RWPE1 (cell line): ENCODE measurements around the gene FAHD2A.
"Not testable (repeated sequence)": the region's sequence is repeated elsewhere in the genome, so short reads cannot be mapped to it uniquely, and the experiment has no call there.

Experiments used
- CTCF ChIA-PET: fragments of 350-600 bp; sonication (Branson Sonifier 250); formaldehyde crosslinking; extraction: SDS; loops from one replicate; lab custom pipeline; 2021; lab: Yijun Ruan, JAX
- POLR2A ChIA-PET: fragments of 400-600 bp; formaldehyde crosslinking; extraction: SDS; loops from one replicate; lab custom pipeline; 2020; ENCODE audit warnings: antibody characterized with exemption; ENCODE audit not compliant: low non-redundant PET; lab: Yijun Ruan, JAX
- DNase-seq: peaks from one replicate; pipeline ENCODE4 v3.0.0; 2012; ENCODE audit warnings: low spot score
- H3K27ac ChIP-seq: fragments of 450-650 bp; 2 replicates; pipeline ENCODE4 v1.5.1; 2017
- TF ChIP-seq, protein P1 (sequence below): fragments of 450-650 bp; conservative IDR thresholded peaks from 2 replicates; pipeline ENCODE4 v1.5.1; 2017; ENCODE audit warnings: low read depth, mild to moderate bottlenecking

FAHD2A gene

DNA sequence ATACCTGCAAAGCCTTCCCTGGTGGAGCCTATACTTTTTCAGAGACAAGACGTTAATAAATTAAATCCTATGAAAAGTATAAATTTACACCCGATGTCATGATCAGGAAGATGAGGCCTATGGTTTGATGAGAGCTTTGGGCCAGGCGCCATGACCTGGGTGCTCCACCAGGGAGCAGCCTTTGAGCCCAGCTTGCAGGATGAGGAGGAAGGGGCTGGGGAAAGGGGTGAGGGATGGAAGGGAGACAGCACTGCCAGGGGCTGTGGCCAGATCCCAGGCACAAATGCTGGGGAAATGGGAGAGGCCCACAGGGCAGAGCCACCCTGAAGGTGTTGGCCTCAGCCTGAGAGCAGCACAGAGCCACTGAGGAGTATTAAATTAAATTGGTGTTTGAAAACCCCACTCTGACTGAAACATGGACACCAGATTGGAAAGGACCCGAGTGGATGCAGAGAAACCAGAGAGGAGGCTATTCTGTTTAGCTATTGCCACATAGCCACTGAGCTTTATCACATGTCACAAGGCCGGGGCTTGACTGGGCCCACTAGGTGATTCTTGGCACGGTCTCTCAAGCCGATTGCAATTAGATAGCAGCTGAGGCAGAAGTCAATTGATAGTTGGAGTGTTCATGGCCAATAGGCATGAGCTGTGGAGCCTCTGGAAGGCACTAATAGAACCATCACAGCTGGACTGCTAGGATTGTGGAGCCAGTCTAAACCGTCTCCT, 9.6 kb upstream of the FAHD2A start:
- ChIA-PET CTCF (interaction anchor here (1.0 kb wide), 2 partner anchors 48 to 161 kb away, joined by 3 to 6 read pairs; no protein-coding TSS in a partner anchor), POLR2A (no interaction called here)
- H3K27ac ChIP-seq: no peak overlapping the region
- TF ChIP-seq, protein P1, sequence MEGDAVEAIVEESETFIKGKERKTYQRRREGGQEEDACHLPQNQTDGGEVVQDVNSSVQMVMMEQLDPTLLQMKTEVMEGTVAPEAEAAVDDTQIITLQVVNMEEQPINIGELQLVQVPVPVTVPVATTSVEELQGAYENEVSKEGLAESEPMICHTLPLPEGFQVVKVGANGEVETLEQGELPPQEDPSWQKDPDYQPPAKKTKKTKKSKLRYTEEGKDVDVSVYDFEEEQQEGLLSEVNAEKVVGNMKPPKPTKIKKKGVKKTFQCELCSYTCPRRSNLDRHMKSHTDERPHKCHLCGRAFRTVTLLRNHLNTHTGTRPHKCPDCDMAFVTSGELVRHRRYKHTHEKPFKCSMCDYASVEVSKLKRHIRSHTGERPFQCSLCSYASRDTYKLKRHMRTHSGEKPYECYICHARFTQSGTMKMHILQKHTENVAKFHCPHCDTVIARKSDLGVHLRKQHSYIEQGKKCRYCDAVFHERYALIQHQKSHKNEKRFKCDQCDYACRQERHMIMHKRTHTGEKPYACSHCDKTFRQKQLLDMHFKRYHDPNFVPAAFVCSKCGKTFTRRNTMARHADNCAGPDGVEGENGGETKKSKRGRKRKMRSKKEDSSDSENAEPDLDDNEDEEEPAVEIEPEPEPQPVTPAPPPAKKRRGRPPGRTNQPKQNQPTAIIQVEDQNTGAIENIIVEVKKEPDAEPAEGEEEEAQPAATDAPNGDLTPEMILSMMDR: no peak
- no peak for DNase-seq

DNA sequence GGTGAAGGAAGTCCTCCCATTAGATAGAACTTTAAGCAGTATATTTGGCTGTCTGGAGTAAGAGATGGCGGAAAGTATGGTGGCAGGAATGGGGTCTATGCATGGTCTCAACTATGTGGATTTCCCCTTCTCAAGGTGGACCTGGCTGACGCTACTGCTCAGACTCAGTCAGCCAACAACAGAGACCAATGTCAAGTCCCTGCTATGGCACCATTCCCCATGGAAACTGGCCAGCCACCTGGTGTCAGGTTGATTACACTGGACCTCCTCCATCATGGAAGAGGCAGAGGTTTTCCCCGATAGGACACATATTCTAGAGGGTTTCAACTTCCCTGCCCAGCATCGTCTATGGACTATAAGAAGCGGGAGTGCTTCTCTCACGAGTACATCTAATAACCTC, 8.6 kb upstream of the FAHD2A start:
- POLR2A ChIA-PET: no interaction called here
- DNase-seq: no peak
- TF ChIP-seq, protein P1: no peak
- no peak overlapping the region for H3K27ac ChIP-seq
- CTCF ChIA-PET: no interaction called here

DNA sequence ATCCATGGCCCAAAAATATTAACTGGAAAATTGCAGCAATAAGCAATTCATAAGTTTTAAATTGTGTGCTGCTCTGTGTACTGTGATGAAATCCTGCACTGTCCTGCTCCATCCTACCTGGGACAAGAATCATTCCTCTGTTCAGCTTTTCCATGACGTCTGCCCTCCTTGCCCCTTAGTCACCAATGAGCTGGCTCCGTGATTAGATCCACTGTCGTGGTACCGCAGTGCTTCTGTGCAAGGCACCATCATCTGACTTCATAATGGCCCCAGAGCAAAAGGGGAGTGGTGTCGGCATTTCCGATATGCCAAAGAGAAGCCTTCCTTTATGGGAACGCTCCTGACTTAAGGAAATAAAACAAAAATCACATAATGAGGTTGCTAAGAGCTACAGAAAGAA, 3.4 kb upstream of the FAHD2A start:
- no peak for DNase-seq
- ChIA-PET POLR2A (no interaction called here), CTCF (no interaction called here)
- TF ChIP-seq, protein P1: no peak
- H3K27ac ChIP-seq: no peak overlapping the region

DNA sequence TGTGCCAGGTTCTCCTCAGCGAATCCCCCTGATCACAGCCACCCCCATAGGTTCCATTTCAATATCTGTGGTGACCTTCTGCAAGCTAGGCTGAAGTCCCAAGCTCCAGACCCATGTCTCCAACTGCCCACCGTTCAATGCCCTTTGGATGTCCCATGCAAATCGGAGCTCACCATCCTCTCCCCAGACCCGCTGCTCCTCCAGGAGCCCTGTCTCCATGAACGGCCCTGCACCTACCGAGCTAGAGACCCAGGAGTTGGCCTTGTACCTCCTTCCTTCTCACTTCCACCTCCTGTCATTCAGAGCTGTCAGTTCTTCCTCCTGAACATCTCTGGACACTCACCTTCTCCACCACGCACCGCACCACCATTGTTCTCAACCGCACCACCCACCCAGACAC, 1.0 kb upstream of the FAHD2A start:
- ChIA-PET POLR2A (no interaction called here), CTCF (interaction anchor here (0.6 to 2.2 kb wide), 3 partner anchors 12 to 236 kb away, joined by 3 to 8 read pairs (median 8); no protein-coding TSS in a partner anchor)
- no peak for DNase-seq
- TF ChIP-seq, protein P1: no peak
- H3K27ac ChIP-seq: no peak overlapping the region

DNA sequence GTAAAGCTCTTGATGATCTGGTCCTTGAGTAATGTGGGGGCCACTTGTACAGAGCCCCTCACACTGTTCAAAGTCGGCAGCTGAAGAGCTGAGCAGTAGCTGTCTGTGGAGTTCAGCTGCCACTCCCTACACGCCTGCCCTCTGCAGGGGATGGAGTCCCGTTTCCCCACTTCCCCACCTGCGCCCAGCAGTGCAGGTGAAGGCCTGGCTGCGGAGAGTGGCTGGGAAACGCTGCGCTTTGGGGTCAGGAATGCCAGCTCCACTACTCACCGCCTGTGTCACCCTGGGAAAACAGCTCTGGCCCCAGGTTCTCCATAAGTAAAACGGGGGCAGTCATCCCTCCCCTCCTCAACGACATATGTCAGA, 521 bp upstream of the FAHD2A start:
- POLR2A ChIA-PET, DNase-seq: not testable (repeated sequence)
- CTCF ChIA-PET: interaction anchor here (0.5 to 2.2 kb wide), 5 partner anchors 13 to 326 kb away, joined by 3 to 8 read pairs (median 3); no protein-coding TSS in a partner anchor

DNA sequence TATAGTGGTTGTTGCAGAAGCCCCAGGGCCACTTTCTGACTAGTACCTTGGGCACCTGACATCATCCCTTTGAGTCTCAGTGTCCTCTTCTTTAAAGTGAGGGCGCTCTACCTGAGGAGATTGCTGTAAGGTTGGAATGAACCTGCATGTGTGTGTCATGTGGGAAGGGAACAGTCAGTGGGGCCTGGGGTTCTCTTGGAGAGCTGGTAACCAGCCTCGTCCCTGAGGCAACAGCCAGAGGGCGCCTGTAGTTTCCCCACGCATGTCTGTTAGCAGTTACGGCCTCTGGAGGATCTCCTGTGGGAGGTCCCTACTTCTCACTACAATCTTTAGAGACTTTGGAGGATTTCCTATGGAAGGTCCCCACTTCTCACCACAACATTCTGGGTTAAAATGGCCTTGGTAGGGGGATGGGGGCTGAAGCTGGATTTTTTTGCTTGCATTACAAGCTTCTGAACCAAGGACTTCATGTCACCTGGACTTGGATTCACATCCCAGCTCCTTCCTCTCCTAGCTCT, 755 bp downstream of the FAHD2A start:
- peak overlapping the region; percentile 69 for H3K27ac ChIP-seq
- TF ChIP-seq, protein P1: peak; percentile 33
- DNase-seq, POLR2A ChIA-PET, CTCF ChIA-PET: not testable (repeated sequence)

More for the DNA sequence above, 521 bp upstream of the FAHD2A start:
- peak overlapping the region; percentile 69 for H3K27ac ChIP-seq

DNA sequence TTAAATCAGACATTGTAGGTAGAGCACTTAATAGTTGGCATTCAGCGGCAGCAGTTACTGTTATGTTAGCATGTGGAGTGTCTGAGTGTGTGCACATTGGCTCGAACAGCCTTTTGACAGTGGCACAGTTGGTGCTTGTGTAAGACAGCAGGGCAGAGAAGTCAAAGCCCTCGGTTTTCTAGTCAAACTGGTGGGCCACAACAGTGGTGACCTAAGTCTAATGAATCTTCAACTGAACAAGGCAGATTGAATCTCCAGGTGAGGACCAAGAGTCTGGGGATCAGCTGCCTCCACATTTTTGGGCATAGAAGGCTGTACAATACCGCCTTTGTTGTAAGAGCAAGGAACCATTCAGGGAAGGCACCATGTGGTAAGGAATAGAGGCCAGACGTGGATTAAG, 1.3 kb downstream of the FAHD2A start:
- H3K27ac ChIP-seq, CTCF ChIA-PET, POLR2A ChIA-PET, DNase-seq: not testable (repeated sequence)

DNA sequence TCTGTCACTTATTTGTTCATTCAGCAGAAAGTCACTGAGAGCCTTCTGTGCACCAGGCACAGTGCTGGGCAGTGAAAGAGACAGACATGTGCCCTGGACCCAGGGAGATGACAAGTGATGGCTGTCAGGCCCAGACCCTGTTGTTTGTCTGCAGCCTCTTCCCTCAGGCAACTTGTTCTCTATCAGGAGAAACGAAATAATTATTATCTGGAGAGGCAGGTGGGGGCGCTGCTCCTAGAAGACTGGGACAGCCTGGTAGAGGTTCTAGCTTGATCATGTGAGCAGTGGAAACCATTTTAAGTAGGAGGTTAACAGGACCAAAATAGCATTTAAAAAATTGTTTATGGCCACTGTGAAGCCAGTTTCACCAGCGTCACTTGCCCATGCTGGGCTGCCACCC, 2.2 kb downstream of the FAHD2A start:
- POLR2A ChIA-PET, H3K27ac ChIP-seq, CTCF ChIA-PET, DNase-seq: not testable (repeated sequence)

DNA sequence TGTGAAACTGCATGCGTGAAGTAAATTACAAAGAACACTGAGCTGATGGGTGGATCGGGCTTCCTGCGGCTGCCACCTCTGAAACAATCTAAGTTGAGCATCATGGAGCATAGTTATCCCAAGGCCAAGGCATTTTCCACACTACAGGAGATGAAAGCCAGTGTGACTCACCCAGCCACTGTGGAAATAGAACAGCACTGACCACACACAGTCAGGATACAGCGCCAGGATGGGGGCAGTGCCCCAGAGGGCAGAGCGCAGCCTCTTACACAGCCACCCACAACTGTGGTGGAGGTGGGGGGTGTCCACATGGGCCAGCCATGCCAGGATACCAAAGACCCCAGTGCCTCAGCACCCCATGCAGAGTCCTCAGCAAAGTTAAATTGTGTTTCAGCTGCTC, 8.7 kb downstream of the FAHD2A start:
- DNase-seq, POLR2A ChIA-PET, H3K27ac ChIP-seq: not testable (repeated sequence)
- CTCF ChIA-PET: interaction anchor here (0.7 kb wide), 1 partner anchor 136 kb away, joined by 3 read pairs; no protein-coding TSS in a partner anchor
